Large intestine (tissue), 3 donors: ENCODE results near the gene SHANK2. TPM values are rescaled to one million over a fixed set of nuclear protein-coding genes. Genes with fewer than 3 reads are reported as not detected.

ENCODE experiments used
- DNase-seq, 2 donors: peaks; one replicate each; pipeline versions ENCODE4 v3.0.0 to v3.0.0-alpha.2; 2013
- H3K27ac ChIP-seq: one replicate; pipeline ENCODE4 v1.5.1; 2013; ENCODE audit warnings: low read length
- H3K27me3 ChIP-seq: 2 replicates; pipeline ENCODE4 v1.6.1; 2013; ENCODE audit warnings: low read length; ENCODE audit not compliant: control insufficient read depth, insufficient read depth
- H3K36me3 ChIP-seq: 2 replicates; pipeline ENCODE4 v1.6.1; 2013; ENCODE audit warnings: low read length; ENCODE audit not compliant: control insufficient read depth, insufficient read depth
- H3K4me1 ChIP-seq: one replicate; pipeline ENCODE4 v1.6.1; 2013; ENCODE audit warnings: low read length; ENCODE audit not compliant: control insufficient read depth, insufficient read depth
- H3K4me3 ChIP-seq: one replicate; pipeline ENCODE4 v1.5.1; 2013; ENCODE audit warnings: low read length
- H3K9me3 ChIP-seq: one replicate; pipeline ENCODE4 v1.6.1; 2013; ENCODE audit warnings: mild to moderate bottlenecking, low read depth, low read length, moderate library complexity; ENCODE audit not compliant: control insufficient read depth
- WGBS: methylation state at CpG from one replicate; pipeline ENCODE4 v1.1.5; 2013; ENCODE audit warnings: low lambda C conversion rate; ENCODE audit not compliant: insufficient coverage; 5-methylcytosine and 5-hydroxymethylcytosine counted together
- polyA plus RNA-seq: library from polyadenylated mRNA; unstranded; fragments of 120-200 nt; gene quantifications from one replicate; pipeline ENCODE4 v1.2.1, GENCODE V29; 2013

The SHANK2 gene
- polyA plus RNA-seq, 1 donor, result 16.5 TPM

DNA sequence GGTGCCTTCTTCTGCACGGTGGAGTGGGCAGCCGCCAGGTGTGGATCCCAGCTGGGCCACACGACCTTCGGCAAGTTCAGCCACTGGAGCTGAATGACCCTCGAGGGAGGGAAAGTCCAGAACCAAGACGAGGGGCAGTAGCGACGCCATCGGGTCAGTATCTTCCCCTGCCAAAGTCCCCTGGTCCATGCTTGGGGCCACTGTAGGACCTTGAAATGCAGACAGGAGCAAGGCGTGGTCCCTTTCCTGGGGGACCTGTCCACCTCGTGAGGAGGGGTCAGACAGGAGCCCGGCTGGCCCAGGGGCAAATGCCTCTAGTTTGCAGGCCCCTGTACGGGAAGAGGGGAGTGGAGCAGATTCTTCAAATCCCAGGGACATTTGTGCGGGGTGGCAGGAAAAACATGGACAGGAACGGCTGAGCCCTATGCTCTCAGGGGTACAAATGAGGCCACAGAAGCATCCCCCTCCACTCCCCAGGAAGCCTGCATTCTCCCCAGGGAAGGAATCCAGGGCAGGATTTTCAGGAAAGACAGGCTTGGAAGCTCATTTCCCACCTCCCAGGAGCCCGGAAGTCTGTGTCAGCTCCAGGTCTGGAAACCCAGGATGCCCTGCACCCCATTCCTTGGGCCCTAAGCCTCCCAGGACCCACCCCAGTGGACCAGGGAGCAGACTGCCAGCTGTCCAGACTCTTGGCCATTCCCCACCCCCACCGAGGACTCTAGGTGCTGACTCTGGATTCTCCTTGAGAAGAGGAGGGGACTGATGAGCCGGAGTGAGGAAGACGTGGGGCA is 6.6 kb downstream of the SHANK2 start:
- no peak overlapping the region for H3K4me3 ChIP-seq
- no peaks in the 10 kb centered on the region for H3K36me3 ChIP-seq
- no peak for DNase-seq
- no peak overlapping the region for H3K27ac ChIP-seq
- no peaks in the 10 kb centered on the region for H3K9me3 ChIP-seq
- peaks cover 6% of the 10 kb centered on the region for H3K27me3 ChIP-seq
- H3K4me1 ChIP-seq, result peaks cover 19% of the 10 kb centered on the region
- WGBS, result no CpG with 5 or more reads among the region's 19 CpGs

DNA sequence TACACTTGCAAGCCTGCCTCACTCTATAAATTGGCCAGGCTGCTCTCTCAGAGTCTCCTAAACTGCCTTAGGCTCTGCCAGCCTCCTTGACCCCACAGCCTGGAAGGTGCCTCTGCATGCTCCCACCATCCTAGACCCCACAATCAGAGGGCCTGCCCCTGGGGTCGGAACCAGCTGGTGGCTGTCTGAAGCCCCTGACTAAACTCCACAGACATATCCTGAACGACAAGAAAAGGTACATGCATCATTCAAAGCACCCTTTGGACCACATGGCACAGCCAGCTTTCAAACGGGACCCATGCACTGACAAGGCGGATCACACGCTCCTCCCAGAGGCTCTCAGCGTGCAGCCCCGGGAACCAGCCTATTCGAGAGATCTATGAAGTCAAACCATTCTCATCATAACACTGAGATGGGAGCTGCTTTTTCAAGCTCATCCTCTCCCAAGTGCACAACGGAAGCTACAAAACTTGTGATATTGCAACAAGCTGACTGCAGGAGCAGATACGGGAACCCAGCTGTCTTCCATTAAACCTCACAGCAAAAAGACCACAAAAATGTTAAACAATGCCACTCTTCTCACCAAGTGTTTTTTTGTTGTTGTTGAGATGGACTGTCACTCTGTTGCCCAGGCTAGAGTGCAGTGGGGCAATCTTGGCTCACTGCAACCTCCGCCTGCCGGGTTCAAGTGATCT is 8.1 kb downstream of the SHANK2 start:
- Histone ChIP-seq H3K27me3 (no peaks in the 10 kb centered on the region), H3K27ac (no peak overlapping the region), H3K4me3 (no peak overlapping the region), H3K36me3 (peaks cover 11% of the 10 kb centered on the region), H3K4me1 (peaks cover 13% of the 10 kb centered on the region), H3K9me3 (no peaks in the 10 kb centered on the region)
- WGBS, result no CpG with 5 or more reads among the region's 12 CpGs
- DNase-seq, result no peak

DNA sequence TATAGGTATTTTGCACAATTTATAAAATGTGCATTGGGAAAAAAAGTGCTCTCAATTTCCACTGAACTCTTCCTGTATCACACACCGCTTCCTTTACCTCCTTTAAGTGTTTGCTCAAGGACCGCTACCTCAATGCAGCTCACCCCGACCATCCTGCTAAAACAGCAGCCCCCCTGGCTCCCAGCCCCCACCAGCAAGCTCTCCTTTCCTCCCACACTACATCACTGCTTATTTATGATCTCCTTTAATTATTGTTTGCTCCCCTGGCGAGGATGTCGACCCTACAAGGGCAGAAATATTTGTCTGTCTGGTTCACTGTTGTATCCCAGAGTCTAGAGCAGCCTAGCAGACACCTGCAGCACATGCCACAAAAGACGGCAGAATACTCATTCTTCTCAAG is 10.0 kb downstream of the SHANK2 start:
- Histone ChIP-seq H3K4me3 (no peak overlapping the region), H3K9me3 (no peaks in the 10 kb centered on the region), H3K27ac (no peak overlapping the region), H3K4me1 (peaks cover 10% of the 10 kb centered on the region), H3K36me3 (peaks cover 20% of the 10 kb centered on the region), H3K27me3 (no peaks in the 10 kb centered on the region)
- WGBS, result no CpG with 5 or more reads among the region's 6 CpGs
- DNase-seq, result peak in 1 of 2 donors; percentile 40

DNA sequence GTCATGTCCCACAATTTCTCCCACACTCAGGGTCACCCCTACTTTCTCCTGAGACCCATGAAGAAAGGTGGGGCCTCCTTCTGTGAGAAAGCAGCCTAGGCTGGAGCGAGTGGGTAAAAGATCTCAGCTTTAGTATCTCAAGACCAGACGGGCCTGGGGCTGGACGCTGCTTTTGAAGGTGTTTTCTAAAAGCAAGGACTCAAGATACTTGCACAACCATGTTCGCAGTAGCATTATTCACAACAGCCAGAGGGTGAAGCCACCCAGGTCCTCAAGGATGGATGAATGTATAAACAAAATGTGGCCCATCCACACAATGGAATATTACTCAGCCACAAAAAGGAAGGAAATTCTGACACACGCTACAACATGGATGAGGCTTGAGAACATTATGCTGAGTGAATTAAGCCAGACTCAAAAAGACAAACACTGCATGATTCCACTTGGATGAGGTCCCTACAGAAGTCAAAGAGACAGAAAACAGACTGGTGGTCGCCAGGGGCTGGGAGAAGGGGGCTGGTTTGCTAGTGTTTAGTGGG is 10.6 kb downstream of the SHANK2 start:
- no peak for DNase-seq
- Histone ChIP-seq H3K27ac (peak overlapping the region; percentile 55), H3K4me1 (peaks cover 10% of the 10 kb centered on the region), H3K4me3 (no peak overlapping the region), H3K9me3 (no peaks in the 10 kb centered on the region), H3K36me3 (peaks cover 21% of the 10 kb centered on the region), H3K27me3 (no peaks in the 10 kb centered on the region)
- no CpG with 5 or more reads among the region's 6 CpGs for WGBS

DNA sequence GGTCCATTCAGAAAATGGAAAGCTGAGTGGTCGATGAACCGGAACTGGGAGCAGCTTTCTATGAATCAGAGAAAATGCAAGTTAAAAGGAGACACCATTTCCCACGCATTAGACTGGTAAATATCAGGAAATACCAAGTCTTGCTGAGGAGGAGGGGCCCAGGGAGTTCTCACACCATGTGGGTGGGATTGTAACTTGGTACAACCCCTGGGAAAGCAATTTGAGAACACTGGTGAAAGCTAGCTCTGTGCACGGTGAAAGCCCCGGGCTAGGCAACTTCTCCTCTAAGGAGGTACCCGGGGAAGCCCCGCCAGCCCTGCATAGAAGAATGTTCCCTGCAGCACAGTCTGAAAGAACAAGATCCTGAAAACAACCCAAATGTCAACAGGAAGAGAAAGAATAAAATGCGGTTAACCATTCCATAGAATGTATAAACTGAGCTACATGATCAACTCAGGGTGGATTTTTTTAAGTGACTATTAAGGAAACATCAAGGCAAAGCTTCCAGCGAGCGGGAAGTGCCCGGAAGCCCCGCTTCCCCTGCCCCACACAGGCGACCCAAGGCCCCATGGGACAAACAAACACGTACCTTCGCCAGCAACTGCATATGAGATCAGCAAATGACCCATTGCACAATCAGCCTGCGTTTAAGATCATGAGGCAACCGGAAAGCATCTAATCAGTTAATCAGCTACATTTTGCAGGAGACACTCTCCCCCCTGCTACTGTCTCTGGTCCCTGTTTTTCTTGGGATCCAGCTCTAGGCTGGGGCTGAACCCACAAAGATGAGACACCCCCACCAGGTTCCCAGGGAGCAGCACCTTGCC is 11.3 kb downstream of the SHANK2 start:
- peaks cover 10% of the 10 kb centered on the region for H3K4me1 ChIP-seq
- H3K9me3 ChIP-seq, result no peaks in the 10 kb centered on the region
- H3K27ac ChIP-seq, result peak overlapping the region; percentile 55
- 0% methylated on average over 1 of the region's 17 CpGs for WGBS
- DNase-seq, result peak; percentile 81 to 90
- no peaks in the 10 kb centered on the region for H3K27me3 ChIP-seq
- no peak overlapping the region for H3K4me3 ChIP-seq
- H3K36me3 ChIP-seq, result peaks cover 21% of the 10 kb centered on the region

DNA sequence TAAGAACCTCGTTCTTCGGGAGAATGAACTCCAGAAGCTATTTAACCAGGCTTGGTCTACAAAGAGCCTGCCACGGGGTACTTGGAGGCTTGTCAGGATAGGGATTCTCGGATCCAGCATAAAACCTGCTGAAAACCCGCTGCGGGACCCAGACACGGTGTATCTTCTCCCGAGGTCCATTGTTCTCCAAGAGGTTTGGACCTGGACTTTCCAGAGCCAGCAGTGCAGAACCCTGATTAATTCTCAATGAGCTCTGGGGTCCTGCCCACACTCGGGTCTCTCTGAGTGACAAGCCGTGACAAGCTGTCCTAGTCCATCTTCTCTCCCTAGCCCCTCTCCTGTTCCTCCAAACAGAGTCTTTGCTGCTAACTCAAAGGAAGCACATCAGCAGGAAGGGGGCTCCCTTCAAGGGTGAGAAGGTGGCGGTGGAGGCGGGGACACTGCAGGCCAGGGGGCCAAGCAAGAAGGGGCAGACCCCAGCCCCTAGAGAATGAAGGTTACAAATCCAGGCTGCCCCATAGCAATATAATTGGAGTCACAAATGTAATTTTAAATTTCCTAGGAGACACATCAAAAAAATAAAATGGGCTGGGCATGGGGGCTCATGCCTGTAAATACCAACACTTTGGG is 12.2 kb downstream of the SHANK2 start:
- WGBS, result no CpG with 5 or more reads among the region's 12 CpGs
- no peaks in the 10 kb centered on the region for H3K27me3 ChIP-seq
- H3K4me1 ChIP-seq, result peaks cover 10% of the 10 kb centered on the region
- no peak overlapping the region for H3K27ac ChIP-seq
- no peaks in the 10 kb centered on the region for H3K9me3 ChIP-seq
- no peak for DNase-seq
- H3K4me3 ChIP-seq, result no peak overlapping the region
- peaks cover 21% of the 10 kb centered on the region for H3K36me3 ChIP-seq

DNA sequence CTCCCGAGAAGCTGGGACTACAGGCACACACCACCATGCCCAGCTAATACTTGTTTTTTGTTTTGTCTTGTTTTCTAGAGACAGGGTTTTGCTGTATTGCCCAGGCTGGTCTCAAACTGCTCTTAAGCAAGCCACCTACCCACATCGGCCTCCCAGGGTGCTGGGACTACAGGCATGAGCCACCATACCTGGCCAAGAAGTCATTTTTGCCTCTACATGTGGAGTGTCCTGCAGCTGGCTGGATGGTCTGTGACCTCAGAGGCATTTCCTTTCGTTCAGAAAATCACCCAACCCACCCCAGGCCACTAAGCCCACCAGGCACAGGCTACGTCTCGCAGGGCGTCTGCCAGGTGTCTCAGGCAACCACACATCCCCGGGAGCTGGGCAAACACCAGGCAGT is 12.8 kb downstream of the SHANK2 start:
- H3K27me3 ChIP-seq, result no peaks in the 10 kb centered on the region
- peaks cover 10% of the 10 kb centered on the region for H3K4me1 ChIP-seq
- peaks cover 21% of the 10 kb centered on the region for H3K36me3 ChIP-seq
- WGBS, result no CpG with 5 or more reads among the region's 7 CpGs
- no peak overlapping the region for H3K4me3 ChIP-seq
- no peak for DNase-seq
- no peak overlapping the region for H3K27ac ChIP-seq
- H3K9me3 ChIP-seq, result no peaks in the 10 kb centered on the region

DNA sequence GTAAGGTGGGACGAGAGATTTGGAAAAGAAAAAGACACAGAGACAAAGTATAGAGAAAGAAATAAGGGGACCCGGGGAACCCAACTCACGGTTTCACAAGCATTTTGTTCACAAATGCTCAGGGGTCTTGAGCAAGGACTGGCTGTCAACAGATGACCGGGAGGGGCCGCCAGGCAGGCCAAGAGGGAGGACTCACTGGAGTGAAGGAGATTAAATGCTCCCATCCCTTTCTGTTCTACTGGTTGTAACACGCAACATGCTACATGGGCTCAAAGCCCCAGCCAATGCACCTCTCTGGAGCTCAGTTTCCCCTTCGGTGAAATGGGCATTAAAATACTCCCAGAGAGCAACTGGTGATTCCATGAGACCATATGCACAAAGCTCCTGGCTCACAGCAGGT is 13.4 kb downstream of the SHANK2 start:
- Histone ChIP-seq H3K36me3 (peaks cover 21% of the 10 kb centered on the region), H3K27me3 (no peaks in the 10 kb centered on the region), H3K27ac (no peak overlapping the region), H3K4me3 (no peak overlapping the region), H3K9me3 (no peaks in the 10 kb centered on the region), H3K4me1 (peaks cover 10% of the 10 kb centered on the region)
- no CpG with 5 or more reads among the region's 7 CpGs for WGBS
- no peak for DNase-seq

DNA sequence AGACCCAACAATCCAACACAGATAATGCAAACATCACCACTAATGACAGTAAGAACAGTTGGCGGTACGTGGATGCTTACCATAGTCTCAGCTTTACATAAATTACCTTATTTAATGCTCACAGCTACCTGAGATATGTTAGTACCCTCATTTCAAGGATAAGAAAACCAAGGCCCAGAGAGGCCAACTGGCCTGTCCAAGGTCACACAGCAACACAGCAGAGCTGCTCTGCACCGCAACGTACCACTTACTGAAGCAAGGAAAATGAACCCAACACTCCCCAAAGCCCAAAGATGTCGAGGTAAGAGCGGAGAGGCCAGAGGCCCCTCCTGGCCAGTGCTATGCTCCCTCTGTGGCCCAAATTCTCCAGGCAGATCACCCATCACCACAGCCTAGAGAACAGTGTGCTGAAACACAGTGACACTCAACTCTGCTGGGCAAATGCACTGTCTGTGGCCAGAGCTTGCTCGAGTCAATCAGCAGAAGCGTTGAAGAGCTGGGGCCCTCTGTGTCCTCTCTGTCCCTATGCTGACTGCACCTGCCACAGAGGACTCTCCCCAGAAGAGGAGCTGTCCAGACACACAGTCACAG is 14.0 kb downstream of the SHANK2 start:
- no CpG with 5 or more reads among the region's 8 CpGs for WGBS
- no peaks in the 10 kb centered on the region for H3K9me3 ChIP-seq
- DNase-seq, result no peak
- H3K27me3 ChIP-seq, result no peaks in the 10 kb centered on the region
- no peak overlapping the region for H3K4me3 ChIP-seq
- H3K27ac ChIP-seq, result no peak overlapping the region
- peaks cover 10% of the 10 kb centered on the region for H3K4me1 ChIP-seq
- peaks cover 21% of the 10 kb centered on the region for H3K36me3 ChIP-seq
